ENCODE data around the gene CTNNB1. TPM values are rescaled to one million over a fixed set of nuclear protein-coding genes. Genes with fewer than 3 reads are reported as not detected.

CTNNB1 gene
- total RNA-seq, 1 experiment from 2014 or later: 460 TPM

DNA sequence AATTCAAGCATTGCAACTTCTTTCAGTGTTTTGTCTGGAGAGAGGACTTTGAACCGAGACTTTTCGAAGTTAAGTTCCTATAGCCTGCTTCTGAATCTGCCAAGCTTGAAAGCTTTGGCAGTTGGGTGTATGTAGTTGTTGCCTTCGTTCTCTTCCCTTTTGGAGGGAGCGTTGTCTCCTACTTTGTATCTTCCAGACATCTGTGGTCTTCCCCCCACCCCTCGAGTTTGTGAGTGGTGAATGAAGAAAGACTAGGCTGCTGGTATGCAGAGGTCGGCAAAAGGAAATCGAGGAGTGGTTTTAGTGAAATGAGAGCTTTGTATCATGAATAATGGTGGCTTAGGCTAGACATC lies 1.3 kb downstream of the CTNNB1 start:
- DNase-seq (peak; percentile 39), ATAC-seq (peak; percentile 2; the same call in 1 of the 2 replicates)
- H3K36me3 ChIP-seq (ENCODE audit: low read depth, low read length): no peaks in the 10 kb centered on the region

DNA sequence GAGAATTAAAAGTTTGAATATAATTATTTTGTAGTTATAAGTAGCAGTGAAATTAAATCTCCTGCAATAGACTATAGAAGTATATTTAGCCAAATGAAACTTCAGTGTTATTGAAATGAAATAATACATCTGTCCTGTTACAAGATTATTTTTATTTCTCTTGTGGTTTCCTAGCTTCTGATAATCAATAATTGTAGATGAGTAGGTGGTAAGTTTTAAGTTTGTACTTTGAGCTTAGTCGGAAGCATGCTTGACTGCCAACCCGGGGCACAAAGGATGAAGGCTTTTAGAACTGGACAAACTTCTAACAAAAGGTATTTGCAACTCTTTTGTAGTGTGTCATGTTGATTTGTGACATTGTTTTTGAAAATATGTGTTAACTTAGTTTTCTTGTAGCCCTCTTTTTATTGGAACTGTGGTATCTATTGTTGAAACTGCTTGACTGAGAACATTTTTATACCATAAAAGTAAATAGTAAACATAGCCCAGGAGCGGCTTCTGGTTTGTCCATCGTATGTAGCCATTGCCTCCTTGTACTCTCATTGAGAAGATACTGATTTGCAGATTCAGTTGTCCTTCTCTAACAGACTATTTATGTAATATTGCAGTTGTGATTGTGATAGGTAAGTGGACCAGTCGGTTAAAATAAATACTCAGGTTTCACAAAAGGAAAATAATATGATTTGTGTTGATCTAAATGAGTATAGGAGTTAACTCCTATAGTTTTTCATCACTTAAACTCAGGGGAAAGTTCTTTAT lies 2.9 kb downstream of the CTNNB1 start:
- Histone ChIP-seq H3K79me2 (ENCODE audit: low read length) (peaks cover 78% of the 10 kb centered on the region), H3K9ac (ENCODE audit: low read length) (peak overlapping the region; percentile 57; the same call in 1 of the 2 replicates), H3K9me2 (replicated peaks; ENCODE audit: low read length) (no peaks in the 10 kb centered on the region), H3K27ac (ENCODE audit: low read length) (no peak overlapping the region), H3K36me3 (ENCODE audit: low read depth, low read length) (0 out of 2 replicates have a peak, but pooled peaks cover 3% of the 10 kb centered on the region), H3F3A (ENCODE audit: low read length, unreplicated experiment) (no peaks in the 10 kb centered on the region), H4K20me1 (ENCODE audit: low read length) (peaks cover 72% of the 10 kb centered on the region), H3K4me1 (ENCODE audit: insufficient read depth, low read length) (peaks cover 27% of the 10 kb centered on the region), H3K27me3 (ENCODE audit: low read length) (no peaks in the 10 kb centered on the region), H3K4me3 (ENCODE audit: low read length) (peak overlapping the region; percentile 90), H3K9me3 (ENCODE audit: low read length) (no peaks in the 10 kb centered on the region), H3K4me2 (ENCODE audit: low read length) (peak overlapping the region; percentile 95), H2AFZ (ENCODE audit: low read length) (no peak overlapping the region)
- no TSS peak for BruUV-seq (replicated peaks)
- DNase-seq (peak; percentile 9), ATAC-seq (no peak)
- ChIA-PET CTCF (no interaction called here), POLR2A (ENCODE audit: unreplicated experiment) (no interaction called here)
- no peak for TF ChIP-seq EZH2phosphoT487 (IDR thresholded peaks at IDR 0.05; ENCODE audit: borderline replicate concordance, low read length)
- TF ChIP-seq EZH2 (IDR thresholded peaks at IDR 0.05; ENCODE audit: low read length, unreplicated experiment): no peak
- TF ChIP-seq, protein P1, sequence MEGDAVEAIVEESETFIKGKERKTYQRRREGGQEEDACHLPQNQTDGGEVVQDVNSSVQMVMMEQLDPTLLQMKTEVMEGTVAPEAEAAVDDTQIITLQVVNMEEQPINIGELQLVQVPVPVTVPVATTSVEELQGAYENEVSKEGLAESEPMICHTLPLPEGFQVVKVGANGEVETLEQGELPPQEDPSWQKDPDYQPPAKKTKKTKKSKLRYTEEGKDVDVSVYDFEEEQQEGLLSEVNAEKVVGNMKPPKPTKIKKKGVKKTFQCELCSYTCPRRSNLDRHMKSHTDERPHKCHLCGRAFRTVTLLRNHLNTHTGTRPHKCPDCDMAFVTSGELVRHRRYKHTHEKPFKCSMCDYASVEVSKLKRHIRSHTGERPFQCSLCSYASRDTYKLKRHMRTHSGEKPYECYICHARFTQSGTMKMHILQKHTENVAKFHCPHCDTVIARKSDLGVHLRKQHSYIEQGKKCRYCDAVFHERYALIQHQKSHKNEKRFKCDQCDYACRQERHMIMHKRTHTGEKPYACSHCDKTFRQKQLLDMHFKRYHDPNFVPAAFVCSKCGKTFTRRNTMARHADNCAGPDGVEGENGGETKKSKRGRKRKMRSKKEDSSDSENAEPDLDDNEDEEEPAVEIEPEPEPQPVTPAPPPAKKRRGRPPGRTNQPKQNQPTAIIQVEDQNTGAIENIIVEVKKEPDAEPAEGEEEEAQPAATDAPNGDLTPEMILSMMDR (conservative IDR thresholded peaks at IDR 0.05; ENCODE audit: low read depth, low read length): no peak
- intact Hi-C loops (cut with micrococcal nuclease): loop anchor here (5.0 kb wide), 5 partner anchors 65 to 680 kb away; no protein-coding TSS in a partner anchor

More for the DNA sequence above, 1.3 kb downstream of the CTNNB1 start:
- H3F3A ChIP-seq (ENCODE audit: low read length, unreplicated experiment): no peaks in the 10 kb centered on the region
- intact Hi-C loops (cut with micrococcal nuclease): loop anchor here (1.0 to 5.0 kb wide), 7 partner anchors 67 to 873 kb away; no protein-coding TSS in a partner anchor
- TF ChIP-seq EZH2 (IDR thresholded peaks at IDR 0.05; ENCODE audit: low read length, unreplicated experiment) (no peak), EZH2phosphoT487 (IDR thresholded peaks at IDR 0.05; ENCODE audit: borderline replicate concordance, low read length) (no peak)
- TF ChIP-seq, protein P1 (conservative IDR thresholded peaks at IDR 0.05; ENCODE audit: low read depth, low read length): no peak
- H3K4me1 ChIP-seq (ENCODE audit: insufficient read depth, low read length): peaks cover 27% of the 10 kb centered on the region
- BruUV-seq (replicated peaks): no TSS peak
- peaks cover 62% of the 10 kb centered on the region for H3K79me2 ChIP-seq (ENCODE audit: low read length)
- peak overlapping the region; percentile 95 for H3K4me2 ChIP-seq (ENCODE audit: low read length)
- H3K9ac ChIP-seq (ENCODE audit: low read length): peak overlapping the region; percentile 57
- peaks cover 56% of the 10 kb centered on the region for H4K20me1 ChIP-seq (ENCODE audit: low read length)
- no peaks in the 10 kb centered on the region for H3K9me3 ChIP-seq (ENCODE audit: low read length)
- H3K4me3 ChIP-seq (ENCODE audit: low read length): peak overlapping the region; percentile 90
- no peaks in the 10 kb centered on the region for H3K9me2 ChIP-seq (replicated peaks; ENCODE audit: low read length)
- H3K27me3 ChIP-seq (ENCODE audit: low read length): no peaks in the 10 kb centered on the region
- ChIA-PET POLR2A (ENCODE audit: unreplicated experiment) (interaction anchor here (0.6 kb wide), 1 partner anchor 275 kb away, joined by 4 read pairs; no protein-coding TSS in a partner anchor), CTCF (no interaction called here)
- H2AFZ ChIP-seq (ENCODE audit: low read length): no peak overlapping the region
- no peak overlapping the region for H3K27ac ChIP-seq (ENCODE audit: low read length)
